Neutrophil (primary cell): ENCODE data around the gene RAP2B.

Experiments used
- H3K27ac ChIP-seq: fragments of 200-600 bp; sonication (generic); 2 replicates; pipeline ENCODE4 v1.5.1; 2016; ENCODE audit warnings: mild to moderate bottlenecking, moderate library complexity
- H3K27me3 ChIP-seq: fragments of 200-600 bp; sonication (generic); 2 replicates; pipeline ENCODE4 v1.6.0; 2016; ENCODE audit warnings: mild to moderate bottlenecking
- H3K36me3 ChIP-seq: fragments of 200-600 bp; sonication (generic); 2 replicates; pipeline ENCODE4 v1.5.1; 2017
- H3K4me1 ChIP-seq, 2 experiments: fragments of 200-600 bp in 1 of 2; sonication (generic) in 1 of 2; 1 replicate in 1 of 2; 2 replicates in 1 of 2; pipeline versions ENCODE4 v1.5.1 to v1.6.1; 2013 to 2016; ENCODE audit warnings: low read depth in 1 of 2, low read length in 1 of 2, mild to moderate bottlenecking in 1 of 2, moderate library complexity in 1 of 2; ENCODE audit not compliant: control insufficient read depth in 1 of 2, insufficient read depth in 1 of 2
- H3K4me3 ChIP-seq, 2 experiments: fragments of 200-600 bp in 1 of 2; sonication (generic) in 1 of 2; 1 replicate in 1 of 2; 2 replicates in 1 of 2; pipeline ENCODE4 v1.5.1; 2013 to 2016; ENCODE audit warnings: low read depth in 1 of 2, low read length in 1 of 2, mild to moderate bottlenecking in 1 of 2, moderate library complexity in 1 of 2
- H3K9me3 ChIP-seq: fragments of 200-600 bp; sonication (generic); 2 replicates; pipeline ENCODE4 v1.5.1; 2016
- CTCF ChIP-seq: fragments of 200-600 bp; sonication (generic); IDR thresholded peaks from 2 replicates; pipeline ENCODE4 v1.5.1; 2016; ENCODE audit warnings: antibody characterized with exemption

RAP2B gene

GRCh38 chr3:153215497-153215896 lies 53.5 kb downstream of the RAP2B start:
- H3K27me3 ChIP-seq = no peaks in the 10 kb centered on the region
- no peak overlapping the region for H3K27ac ChIP-seq
- no peaks in the 10 kb centered on the region for H3K9me3 ChIP-seq
- no peaks in the 10 kb centered on the region for H3K36me3 ChIP-seq
- H3K4me1 ChIP-seq = peaks cover 33 to 47% of the 10 kb centered on the region in 2 experiments
- no peak for TF ChIP-seq CTCF
- no peak overlapping the region for H3K4me3 ChIP-seq

DNA sequence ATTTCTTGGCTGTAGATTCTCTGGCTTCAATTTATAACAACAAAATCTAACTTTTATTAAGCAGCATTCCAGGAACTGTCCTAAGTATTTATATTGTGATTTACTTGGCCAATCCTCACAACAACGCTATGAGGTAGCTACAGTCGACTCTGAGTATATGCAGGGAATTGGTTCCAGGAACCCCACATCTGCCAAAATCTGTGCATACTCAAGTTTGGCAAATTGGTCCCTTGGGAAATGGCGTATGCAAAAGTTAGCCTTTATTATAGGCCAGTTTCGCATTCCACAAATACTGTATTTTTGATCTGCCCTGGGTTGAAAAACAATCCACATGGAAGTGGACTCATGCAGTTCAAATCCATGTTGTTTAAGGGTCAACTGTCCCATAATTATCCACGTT lies 53.9 kb downstream of the RAP2B start:
- no peak overlapping the region for H3K27ac ChIP-seq
- no peak for TF ChIP-seq CTCF
- no peaks in the 10 kb centered on the region for H3K27me3 ChIP-seq

DNA sequence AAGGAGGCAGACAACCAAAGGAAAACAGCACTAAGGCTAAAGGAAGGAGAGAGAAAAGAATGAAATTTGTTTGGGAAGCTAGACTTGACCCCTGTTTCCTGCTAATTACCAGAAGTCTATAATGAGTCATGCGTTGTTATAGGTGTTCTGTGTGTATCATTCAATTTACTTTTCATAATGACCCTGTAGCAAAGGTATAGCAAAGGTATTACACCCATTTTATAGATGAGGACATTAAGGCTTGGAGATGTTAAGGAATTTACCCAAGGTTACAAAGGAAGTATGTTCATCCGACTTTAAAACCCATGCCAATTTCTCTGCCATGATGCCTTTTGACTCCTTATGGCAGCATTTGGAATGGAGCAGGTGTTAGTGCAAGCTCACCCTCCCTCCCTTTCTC lies 54.9 kb downstream of the RAP2B start:
- TF ChIP-seq CTCF = no peak
- Histone ChIP-seq H3K9me3 (no peaks in the 10 kb centered on the region), H3K27me3 (no peaks in the 10 kb centered on the region), H3K27ac (no peak overlapping the region), H3K36me3 (no peaks in the 10 kb centered on the region), H3K4me1 (peaks cover 29 to 44% of the 10 kb centered on the region in 2 experiments), H3K4me3 (no peak overlapping the region)

More for the DNA sequence above, 53.9 kb downstream of the RAP2B start:
- Histone ChIP-seq H3K9me3 (no peaks in the 10 kb centered on the region), H3K4me3 (no peak overlapping the region), H3K36me3 (no peaks in the 10 kb centered on the region), H3K4me1 (peaks cover 29 to 44% of the 10 kb centered on the region in 2 experiments)

DNA sequence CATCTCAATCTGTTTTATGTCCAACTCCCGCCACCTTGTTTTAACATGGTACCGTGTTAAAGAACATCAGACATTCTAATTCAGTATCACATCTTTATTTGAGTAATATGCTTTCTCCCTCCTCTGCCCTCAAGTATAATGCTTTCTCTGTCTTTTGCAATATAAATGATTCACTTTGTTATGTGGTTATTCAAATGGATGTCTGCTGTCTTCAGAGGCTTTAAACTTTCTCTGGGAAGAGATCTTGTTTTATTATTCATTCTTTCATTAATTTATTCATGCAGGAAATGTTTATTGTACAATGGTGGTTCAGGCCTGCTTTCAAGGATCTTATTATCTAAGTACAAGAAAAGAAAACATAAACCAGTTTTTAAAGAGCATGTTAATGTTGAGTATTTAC lies 57.1 kb downstream of the RAP2B start:
- Histone ChIP-seq H3K27me3 (no peaks in the 10 kb centered on the region), H3K9me3 (no peaks in the 10 kb centered on the region), H3K27ac (peak overlapping the region; percentile 62), H3K4me1 (peaks cover 35 to 54% of the 10 kb centered on the region in 2 experiments), H3K4me3 (no peak overlapping the region), H3K36me3 (no peaks in the 10 kb centered on the region)
- no peak for TF ChIP-seq CTCF
